Uterus (tissue), 2 donors: ENCODE data around the gene USP40.

Experiments
- CTCF ChIP-seq, 4 experiments: fragments of 200-600 bp in 2 of 4; fragments of 450-650 bp in 2 of 4; sonication (generic) in 2 of 4; IDR thresholded peaks; one replicate each; pipeline ENCODE4 v1.5.1; 2016 to 2019; ENCODE audit warnings: antibody characterized with exemption in 4 of 4, mild to moderate bottlenecking in 2 of 4, moderate library complexity in 1 of 4
- POLR2A ChIP-seq, 2 donors: fragments of 450-650 bp; IDR thresholded peaks; one replicate each; pipeline ENCODE4 v1.6.1; 2016; ENCODE audit warnings: antibody characterized with exemption in 2 of 2, mild to moderate bottlenecking in 1 of 2, moderate library complexity in 1 of 2

- TF ChIP-seq CTCF (IDR thresholded peaks at IDR 0.05) (no peak), POLR2A (IDR thresholded peaks at IDR 0.05) (no peak)
Measured at GRCh38 chr2:233489143-233489542, 77.4 kb downstream of the USP40 start.
